Heart left ventricle (tissue), 16 donors: ENCODE data around the gene FYCO1. TPM values are rescaled to one million over a fixed set of nuclear protein-coding genes. Genes with fewer than 3 reads are reported as not detected.

Source experiments
- ATAC-seq, 4 donors: fragments of 200-7000 bp; cut with Tn5 transposase; one replicate each; pipeline ENCODE4 v1.9.1; 2020 to 2022; ENCODE audit warnings: moderate library complexity in 4 of 4, mild to moderate bottlenecking in 3 of 4, moderate number of reproducible peaks in 1 of 4
- DNase-seq, 5 donors: peaks; one replicate each; pipeline ENCODE4 v3.0.0-alpha.2; 2020
- H3K27ac ChIP-seq, 12 donors: fragments of 200-600 bp; sonication (generic) in 4 of 12; one replicate each; pipeline versions ENCODE4 v1.5.0 to v1.8.0; 2016 to 2022; ENCODE audit warnings: mild to moderate bottlenecking in 2 of 12
- H3K27me3 ChIP-seq, 9 donors: fragments of 200-600 bp; sonication (generic) in 2 of 9; one replicate each; pipeline versions ENCODE4 v1.5.1 to v1.8.0; 2016 to 2022; ENCODE audit warnings: mild to moderate bottlenecking in 3 of 9
- H3K36me3 ChIP-seq, 9 donors: fragments of 200-600 bp; sonication (generic) in 2 of 9; one replicate each; pipeline versions ENCODE4 v1.5.0 to v1.8.0; 2018 to 2022; ENCODE audit warnings: mild to moderate bottlenecking in 2 of 9
- H3K4me1 ChIP-seq, 12 donors: fragments of 200-600 bp; sonication (generic) in 4 of 12; one replicate each; pipeline versions ENCODE4 v1.5.0 to v1.8.0; 2016 to 2022; ENCODE audit warnings: mild to moderate bottlenecking in 3 of 12
- H3K4me3 ChIP-seq, 12 donors: fragments of 200-600 bp; sonication (generic) in 4 of 12; one replicate each; pipeline versions ENCODE4 v1.5.0 to v1.8.0; 2017 to 2022; ENCODE audit warnings: mild to moderate bottlenecking in 9 of 12, moderate library complexity in 4 of 12
- H3K9me3 ChIP-seq, 12 donors: fragments of 200-600 bp; sonication (generic) in 4 of 12; one replicate each; pipeline versions ENCODE4 v1.5.0 to v1.8.0; 2016 to 2022; ENCODE audit warnings: mild to moderate bottlenecking in 1 of 12
- CTCF ChIP-seq, 12 donors: fragments of 200-600 bp; sonication (generic) in 4 of 12; IDR thresholded peaks; one replicate each; pipeline versions ENCODE4 v1.5.0 to v1.8.0; 2018 to 2022; ENCODE audit warnings: antibody characterized with exemption in 12 of 12, mild to moderate bottlenecking in 5 of 12
- POLR2A ChIP-seq, 2 donors: fragments of 450-650 bp; IDR thresholded peaks; one replicate each; pipeline ENCODE4 v1.6.1; 2017; ENCODE audit warnings: antibody characterized with exemption in 2 of 2, mild to moderate bottlenecking in 2 of 2, moderate library complexity in 2 of 2
- WGBS, 4 donors: extraction: QIAGEN DNeasy Blood & Tissue Kit in 2 of 4; methylation state at CpG; one replicate each; pipeline versions ENCODE4 v1.1.5 to v1.1.7; 2013 to 2018; 5-methylcytosine and 5-hydroxymethylcytosine counted together
- intact Hi-C, 10 donors: fragments of 100-400 bp; cut with DNase I; formaldehyde crosslinking; loops; one replicate each; pipeline versions ENCODE4 v1.11.1 to v1.14.2; 2022
- polyA plus RNA-seq, 2 donors: library from polyadenylated mRNA; stranded (reverse); fragments of 200-250 nt; gene quantifications; one replicate each; pipeline ENCODE4 v1.2.3, GENCODE V29; 2013
- total RNA-seq, 9 donors: library from RNA; depleted of rRNA in 2 of 9; stranded (reverse); fragments of >200 nt in 2 of 9; fragmentation: NEBNext Ultra II Directional in 3 of 9; extraction: Animal tissue kit (Norgen Biotek cat#: 25700) in 3 of 9; gene quantifications; one replicate each; pipeline versions ENCODE4 v1.1.0 to v1.2.4, GENCODE V29; 2016 to 2023
- donor health status: ischemic (EF 13 %, LVEDD 7.1; RV severe dilation, severe dysfunction).
- donor health status: healthy with polysubstance abuse.
- donor health status: DM: no; HTN: yes; CAD: no.
- donor health status: DM: no; HTN: no; CAD: no.
- donor health status: ischemic (EF 25% LVEDD 6.9; RV normal size, moderate dysfunction).
- donor health status: ischemic (EF 25% LVEDD 5.7; RV mildly dilated, moderate dysfunction).
- donor health status: healthy.
- donor health status: DM: yes; HTN: yes; CAD: no.
- donor health status: ischemic (EF 35%, LVEDD 5.7; RV mildly dilated, moderate dysfunction).
- donor health status: nonischemic (EF 11% LVEDD 7.7; RV severe dilation, severe dysfunction).
- donor health status: DM: yes; HTN: yes; CAD: no.
- donor health status: PGD.
- donor health status: ischemic (EF 29% LVEDD 5.4; RV normal size, mild dysfunction).
- donor health status: nonischemic (EF 23%, LVEDD 6.1; RV moderate dilation, normal function).

The FYCO1 gene
- total and polyA plus RNA-seq, 11 donors = 18.5 to 195 (median 139) TPM

GRCh38 chr3:45993421-45994027 lies 2.1 kb downstream of the FYCO1 start:
- Histone ChIP-seq H3K27ac (peak overlapping the region; percentile 47 to 98 (median 96)), H3K27me3 (no peaks in the 10 kb centered on the region), H3K4me3 (peak overlapping the region in 2 of 12 donors; percentile 84 to 97), H3K36me3 (no peaks in the 10 kb centered on the region), H3K4me1 (peaks cover under 1 to 72% (median 61%) of the 10 kb centered on the region in 12 donors), H3K9me3 (no peaks in the 10 kb centered on the region)
- intact Hi-C loops = loop anchor here in 1 of 10 donors (10.0 kb wide), 1 partner anchor 81 kb away; no protein-coding TSS in a partner anchor
- DNase-seq (no peak), ATAC-seq (no peak)
- 65 to 79% (median 73%) methylated on average over 3 of the region's 3 CpGs for WGBS, 4 donors
- no peak for TF ChIP-seq POLR2A (IDR thresholded peaks at IDR 0.05)
- no peak for TF ChIP-seq CTCF (IDR thresholded peaks at IDR 0.05)

GRCh38 chr3:45992821-45993221 lies 2.8 kb downstream of the FYCO1 start:
- H3K27me3 ChIP-seq = no peaks in the 10 kb centered on the region
- H3K4me1 ChIP-seq = peaks cover 7 to 79% (median 68%) of the 10 kb centered on the region in 12 donors
- no peaks in the 10 kb centered on the region for H3K36me3 ChIP-seq
- no peak for DNase-seq
- ATAC-seq = no peak
- peak overlapping the region; percentile 47 to 98 (median 96) for H3K27ac ChIP-seq
- 42 to 58% (median 55%) methylated on average over 2 of the region's 2 CpGs for WGBS, 4 donors
- intact Hi-C loops = loop anchor here in 1 of 10 donors (10.0 kb wide), 1 partner anchor 82 kb away; no protein-coding TSS in a partner anchor
- H3K9me3 ChIP-seq = no peaks in the 10 kb centered on the region
- TF ChIP-seq CTCF (IDR thresholded peaks at IDR 0.05) (no peak), POLR2A (IDR thresholded peaks at IDR 0.05) (no peak)
- no peak overlapping the region for H3K4me3 ChIP-seq

- intact Hi-C loops = loop anchor here in 1 of 10 donors (10.0 kb wide), 1 partner anchor 83 kb away; no protein-coding TSS in a partner anchor
- no peak overlapping the region for H3K4me3 ChIP-seq
- H3K27me3 ChIP-seq = no peaks in the 10 kb centered on the region
- TF ChIP-seq POLR2A (IDR thresholded peaks at IDR 0.05) (no peak), CTCF (IDR thresholded peaks at IDR 0.05) (no peak)
- peak overlapping the region; percentile 47 to 98 (median 96) for H3K27ac ChIP-seq
- peaks cover 8 to 85% (median 74%) of the 10 kb centered on the region in 12 donors for H3K4me1 ChIP-seq
- WGBS, 4 donors = 45 to 59% (median 53%) methylated on average over 2 of the region's 2 CpGs
- no peaks in the 10 kb centered on the region for H3K9me3 ChIP-seq
- peak in 4 of 5 donors; percentile 35 to 73 (median 48) for DNase-seq
- ATAC-seq = peak; percentile 41 to 62 (median 54)
- no peaks in the 10 kb centered on the region for H3K36me3 ChIP-seq
These were observed 3.4 kb downstream of the FYCO1 start for GRCh38 chr3:45992133-45992729.

- Histone ChIP-seq H3K4me1 (peaks cover 14 to 92% (median 82%) of the 10 kb centered on the region in 12 donors), H3K36me3 (no peaks in the 10 kb centered on the region), H3K4me3 (no peak overlapping the region), H3K27ac (peak overlapping the region; percentile 11 to 98 (median 96)), H3K9me3 (no peaks in the 10 kb centered on the region), H3K27me3 (no peaks in the 10 kb centered on the region)
- no peak for TF ChIP-seq CTCF (IDR thresholded peaks at IDR 0.05)
- TF ChIP-seq POLR2A (IDR thresholded peaks at IDR 0.05) = no peak
- intact Hi-C loops = loop anchor here in 1 of 10 donors (10.0 kb wide), 1 partner anchor 83 kb away; no protein-coding TSS in a partner anchor
- ATAC-seq (peak in 3 of 4 donors; percentile 3 to 4 (median 3)), DNase-seq (peak in 3 of 5 donors; percentile 17 to 75 (median 45))
- WGBS, 4 donors = 52 to 79% (median 61%) methylated on average over 6 of the region's 6 CpGs
These were observed 4.3 kb downstream of the FYCO1 start for GRCh38 chr3:45991341-45991740.
